NCI-H2107 treated with DMSO at 0.1 percent for 48 hours (cell line): Measurements from ENCODE around the gene RNF113B.
A peak's percentile ranks its signal among the peaks of the same experiment; 100 is the strongest.

ENCODE experiments used
- DNase-seq: peaks from one replicate; lab custom pipeline; 2025; ENCODE audit not compliant: unreplicated experiment; lab: John Stamatoyannopoulos, UW

Gene RNF113B

GRCh38 chr13:98142380-98143156 is 34.5 kb downstream of the RNF113B start, which contains the start of gene FARP1:
FARP1 (plus strand) TSS chr13:98143094; CDS start chr13:98213243, 70,149 bp downstream.
- peak; percentile 46 for DNase-seq

- DNase-seq, result no peak
Observed at GRCh38 chr13:98141509-98142379, 35.3 kb downstream of the RNF113B start.

GRCh38 chr13:98141091-98141490 is 36.0 kb downstream of the RNF113B start:
- DNase-seq, result no peak

GRCh38 chr13:98134901-98135300 is 42.2 kb downstream of the RNF113B start:
- no peak for DNase-seq

- no peak for DNase-seq
Observed at GRCh38 chr13:98133946-98134345, 43.1 kb downstream of the RNF113B start.

GRCh38 chr13:98129059-98129746 is 47.9 kb downstream of the RNF113B start:
- no peak for DNase-seq
